HL-60 (cell line): ENCODE data around the gene SEPTIN12.

Experiments
- CTCF ChIP-seq: IDR thresholded peaks from one replicate; pipeline ENCODE4 v1.5.1; 2011; ENCODE audit warnings: low read length, control low read depth, inconsistent platforms; ENCODE audit not compliant: insufficient read depth
- GABPA ChIP-seq: IDR thresholded peaks from 2 replicates; pipeline ENCODE4 v1.6.1; 2012; ENCODE audit warnings: low read depth
- POLR2AphosphoS5 ChIP-seq: IDR thresholded peaks from 2 replicates; pipeline ENCODE4 v1.6.1; 2012; ENCODE audit warnings: low read depth
- REST ChIP-seq: IDR thresholded peaks from 2 replicates; pipeline ENCODE4 v1.6.1; 2012; ENCODE audit warnings: low read depth; ENCODE audit not compliant: insufficient replicate concordance
- SPI1 ChIP-seq: IDR thresholded peaks from 2 replicates; pipeline ENCODE4 v1.6.1; 2012; ENCODE audit warnings: low read depth, mild to moderate bottlenecking, borderline replicate concordance

GRCh38 chr16:4753227-4753626, 34.9 kb downstream of the SEPTIN12 start:
- no peak for TF ChIP-seq CTCF
- TF ChIP-seq GABPA: no peak
- TF ChIP-seq POLR2AphosphoS5: no peak
- no peak for TF ChIP-seq REST
- TF ChIP-seq SPI1: no peak
